PC-9 (cell line): ENCODE results near the gene MORF4L2. TPM values are rescaled to one million over a fixed set of nuclear protein-coding genes. Genes with fewer than 3 reads are reported as not detected.
"Not testable (repeated sequence)": the region's sequence is repeated elsewhere in the genome, so short reads cannot be mapped to it uniquely, and the experiment has no call there.

Experiments used
- BruUV-seq: library from RNA; stranded (reverse); fragments of 400-500 nt; replicated peaks from 2 replicates; lab custom pipeline; 2021; lab: Mats Ljungman, UMichigan
- CTCF ChIA-PET: fragments of 300-600 bp; sonication (Branson Sonifier 250); formaldehyde crosslinking; loops from one replicate; lab custom pipeline; 2022; ENCODE audit warnings: antibody characterized with exemption; lab: Charles Lee
- POLR2A ChIA-PET: fragments of 300-600 bp; sonication (Branson Sonifier 250); formaldehyde crosslinking; loops from one replicate; lab custom pipeline; 2022; ENCODE audit warnings: antibody characterized with exemption; ENCODE audit not compliant: unreplicated experiment; lab: Charles Lee
- DNase-seq, 2 experiments: peaks; one replicate each; pipeline versions ENCODE4 v3.0.0 to v3.0.0-alpha.2; 2015 to 2022; ENCODE audit warnings: mixed read lengths in 1 of 2
- H2AFZ ChIP-seq: fragments of 200-600 bp; sonication (generic); 2 replicates; pipeline ENCODE4 v1.8.1; 2017; ENCODE audit warnings: antibody characterized with exemption
- H3F3A ChIP-seq: fragments of 200-600 bp; sonication (generic); 2 replicates; pipeline ENCODE4 v1.8.1; 2017; ENCODE audit warnings: antibody characterized with exemption, mild to moderate bottlenecking, low read depth; ENCODE audit not compliant: insufficient read depth
- H3K27ac ChIP-seq: fragments of 200-600 bp; sonication (generic); 2 replicates; pipeline ENCODE4 v1.6.1; 2016; ENCODE audit warnings: mixed run types
- H3K27me3 ChIP-seq: fragments of 200-600 bp; sonication (generic); 2 replicates; pipeline ENCODE4 v1.6.1; 2016; ENCODE audit warnings: low read depth, mixed run types; ENCODE audit not compliant: insufficient read depth
- H3K36me3 ChIP-seq: fragments of 200-600 bp; sonication (generic); 2 replicates; pipeline ENCODE4 v1.6.1; 2016; ENCODE audit warnings: low read depth, mixed run types
- H3K4me1 ChIP-seq: fragments of 200-600 bp; sonication (generic); replicated peaks from 2 replicates; pipeline ENCODE4 v1.6.1; 2016; ENCODE audit warnings: mixed run types; ENCODE audit not compliant: insufficient read depth
- H3K4me2 ChIP-seq: fragments of 200-600 bp; sonication (generic); 2 replicates; pipeline ENCODE4 v1.6.1; 2017; ENCODE audit warnings: mixed run types
- H3K4me3 ChIP-seq: fragments of 200-600 bp; sonication (generic); 2 replicates; pipeline ENCODE4 v1.6.1; 2016; ENCODE audit warnings: mixed run types
- H3K79me2 ChIP-seq: fragments of 200-600 bp; sonication (generic); 2 replicates; pipeline ENCODE4 v1.6.1; 2017; ENCODE audit warnings: low read depth, mixed run types
- H3K9me2 ChIP-seq: fragments of 200-600 bp; sonication (generic); 2 replicates; pipeline ENCODE4 v1.8.1; 2017; ENCODE audit warnings: mild to moderate bottlenecking; ENCODE audit not compliant: insufficient read depth
- H3K9me3 ChIP-seq: fragments of 200-600 bp; sonication (generic); 2 replicates; pipeline ENCODE4 v1.8.1; 2016; ENCODE audit warnings: low read depth; ENCODE audit not compliant: insufficient read depth
- H4K20me1 ChIP-seq: fragments of 200-600 bp; sonication (generic); 2 replicates; pipeline ENCODE4 v1.8.1; 2017; ENCODE audit not compliant: insufficient read depth
- CTCF ChIP-seq: fragments of 200-600 bp; sonication (generic); conservative IDR thresholded peaks from 2 replicates; pipeline ENCODE4 v1.6.1; 2017; ENCODE audit warnings: mixed run types, antibody characterized with exemption, mild to moderate bottlenecking, moderate library complexity
- EZH2 ChIP-seq: fragments of 200-600 bp; sonication (generic); IDR thresholded peaks from 2 replicates; pipeline ENCODE4 v1.8.0; 2017; ENCODE audit warnings: antibody characterized with exemption, low read depth
- intact Hi-C: fragments of 100-400 bp; cut with micrococcal nuclease; formaldehyde crosslinking; loops from one replicate; pipeline ENCODE4 v1.10.0; 2022; ENCODE audit not compliant: unreplicated experiment
- total RNA-seq: library from RNA; stranded (reverse); gene quantifications from 2 replicates; pipeline ENCODE4 v1.2.3, GENCODE V29; 2021

The MORF4L2 gene
- total RNA-seq, 1 experiment from 2014 or later, result 385 TPM

DNA sequence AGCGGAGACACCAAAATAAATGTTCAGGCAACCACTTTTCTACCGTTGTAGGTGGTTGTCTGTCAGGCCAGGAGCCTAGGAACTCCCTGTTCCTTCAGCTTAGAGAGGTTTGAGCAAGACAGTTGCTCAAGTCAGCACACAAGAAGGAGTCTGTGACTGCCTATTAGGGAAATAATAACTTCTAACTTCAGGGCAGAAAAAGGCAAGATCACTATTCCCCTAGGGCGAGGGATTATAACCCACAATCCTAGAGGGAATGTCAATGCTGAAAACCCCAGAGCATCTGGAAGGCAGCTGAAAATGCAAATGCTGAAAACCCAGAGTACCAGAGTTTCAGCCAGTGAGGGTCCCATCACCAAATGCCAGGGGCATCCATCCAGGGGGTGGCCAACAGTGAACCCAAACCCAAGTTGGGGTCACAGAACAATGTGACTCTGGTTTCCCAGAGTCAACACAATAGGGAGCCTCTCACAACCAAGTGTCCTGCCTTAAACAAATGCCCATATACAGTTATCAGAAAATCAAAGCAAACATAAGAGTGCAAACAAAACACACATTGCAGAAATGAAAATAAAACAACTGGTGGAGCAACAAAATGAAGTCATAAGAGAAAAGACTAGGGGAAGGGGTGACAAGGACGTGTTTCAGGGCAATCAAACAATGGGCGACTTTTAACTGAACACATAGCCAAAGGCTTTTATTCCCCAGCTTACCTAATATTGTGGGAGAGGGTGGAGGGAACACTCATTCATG lies 27.6 kb downstream of the MORF4L2 start:
- Histone ChIP-seq H3K4me2 (peak overlapping the region; percentile 70), H3F3A (peaks cover 43% of the 10 kb centered on the region), H3K9me3 (no peaks in the 10 kb centered on the region), H3K36me3 (no peaks in the 10 kb centered on the region), H3K4me3 (peak overlapping the region; percentile 21; the same call in 1 of the 2 replicates), H3K27me3 (no peaks in the 10 kb centered on the region), H3K27ac (peak overlapping the region; percentile 94), H3K9me2 (no peaks in the 10 kb centered on the region; the same call in 1 of the 2 replicates), H3K79me2 (no peaks in the 10 kb centered on the region), H4K20me1 (no peaks in the 10 kb centered on the region), H3K4me1 (peaks cover 53% of the 10 kb centered on the region), H2AFZ (0 out of 2 replicates have a peak overlapping the region, but pooled peaks have one; percentile 58)
- DNase-seq, result peak in 1 of 2 experiments; percentile 82
- POLR2A ChIA-PET, result no interaction called here
- CTCF ChIA-PET, result no interaction called here
- BruUV-seq, result no TSS peak
- intact Hi-C loops, result loop anchor here (5.0 kb wide), 1 partner anchor 42 kb away; no protein-coding TSS in a partner anchor
- TF ChIP-seq CTCF (no peak), EZH2 (no peak)

DNA sequence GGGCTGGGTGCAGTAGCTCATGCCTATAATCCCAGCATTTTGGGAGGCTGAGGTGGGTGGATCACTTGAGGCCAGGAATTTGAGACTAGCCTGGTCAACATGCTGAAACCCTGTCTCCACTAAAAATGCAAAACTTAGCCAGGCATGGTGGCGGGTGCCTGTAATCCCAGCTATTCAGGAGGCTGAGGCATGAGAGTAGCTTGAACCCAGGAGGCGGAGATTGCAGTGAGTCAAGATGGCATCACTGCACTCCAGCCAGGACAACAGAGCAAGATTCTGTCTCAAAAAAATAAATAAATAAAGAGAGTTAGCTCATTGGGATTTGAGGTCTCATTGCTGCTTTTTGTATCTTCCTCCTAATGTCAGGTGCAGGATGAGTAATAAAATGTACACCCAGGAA lies 29.4 kb downstream of the MORF4L2 start:
- intact Hi-C loops, result loop anchor here (2.0 to 5.0 kb wide), 2 partner anchors 30 to 40 kb away; partner anchors contain the start of gene MORF4L2
- H3K36me3 ChIP-seq, BruUV-seq, CTCF ChIA-PET, H3K79me2 ChIP-seq, H4K20me1 ChIP-seq, H3K9me3 ChIP-seq, H2AFZ ChIP-seq, H3K27me3 ChIP-seq, H3K9me2 ChIP-seq, H3K4me3 ChIP-seq: not testable (repeated sequence)
- Histone ChIP-seq H3F3A (peaks cover 43% of the 10 kb centered on the region), H3K27ac (peak overlapping the region; percentile 94), H3K4me1 (peaks cover 53% of the 10 kb centered on the region), H3K4me2 (peak overlapping the region; percentile 70)
- DNase-seq, result peak; percentile 34 to 62
- POLR2A ChIA-PET, result interaction anchor here (0.5 kb wide), 2 partner anchors 22 to 27 kb away, joined by 3 to 4 read pairs; no protein-coding TSS in a partner anchor

DNA sequence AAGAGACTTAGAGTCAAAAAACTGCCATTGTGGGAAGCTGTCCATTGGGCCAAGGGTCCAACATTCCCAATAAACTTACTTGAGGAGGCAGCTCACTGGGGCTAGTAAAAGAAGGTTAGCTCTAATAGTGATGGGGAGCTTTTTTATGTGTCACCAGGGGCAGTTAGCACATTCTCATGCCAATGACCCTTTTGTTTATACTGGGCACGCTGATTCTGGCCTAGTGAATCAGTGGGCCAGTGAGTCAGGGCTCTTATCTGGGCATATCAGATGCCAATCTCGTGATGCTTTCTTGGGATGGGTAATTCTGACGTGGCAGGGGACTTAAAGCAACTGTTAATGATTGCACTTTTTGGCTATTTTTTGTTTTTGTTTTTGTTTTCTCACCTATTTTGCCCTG lies 29.9 kb downstream of the MORF4L2 start:
- POLR2A ChIA-PET, result interaction anchor here (0.5 to 0.7 kb wide), 4 partner anchors 21 to 345 kb away, joined by 3 to 7 read pairs (median 4); no protein-coding TSS in a partner anchor
- Histone ChIP-seq H3K4me1 (peaks cover 53% of the 10 kb centered on the region), H3K36me3 (no peaks in the 10 kb centered on the region), H2AFZ (no peak overlapping the region), H3K79me2 (no peaks in the 10 kb centered on the region), H3K9me2 (no peaks in the 10 kb centered on the region; the same call in 1 of the 2 replicates), H3K9me3 (no peaks in the 10 kb centered on the region), H3K4me3 (no peak overlapping the region), H3K4me2 (peak overlapping the region; percentile 70), H3K27me3 (no peaks in the 10 kb centered on the region), H3F3A (peaks cover 43% of the 10 kb centered on the region), H3K27ac (peak overlapping the region; percentile 94), H4K20me1 (no peaks in the 10 kb centered on the region)
- no TSS peak for BruUV-seq
- CTCF ChIA-PET, result no interaction called here
- TF ChIP-seq EZH2 (no peak), CTCF (no peak)
- DNase-seq, result peak; percentile 62 to 93
- intact Hi-C loops, result loop anchor here (2.0 to 5.0 kb wide), 2 partner anchors 30 to 39 kb away; partner anchors contain the start of gene MORF4L2

DNA sequence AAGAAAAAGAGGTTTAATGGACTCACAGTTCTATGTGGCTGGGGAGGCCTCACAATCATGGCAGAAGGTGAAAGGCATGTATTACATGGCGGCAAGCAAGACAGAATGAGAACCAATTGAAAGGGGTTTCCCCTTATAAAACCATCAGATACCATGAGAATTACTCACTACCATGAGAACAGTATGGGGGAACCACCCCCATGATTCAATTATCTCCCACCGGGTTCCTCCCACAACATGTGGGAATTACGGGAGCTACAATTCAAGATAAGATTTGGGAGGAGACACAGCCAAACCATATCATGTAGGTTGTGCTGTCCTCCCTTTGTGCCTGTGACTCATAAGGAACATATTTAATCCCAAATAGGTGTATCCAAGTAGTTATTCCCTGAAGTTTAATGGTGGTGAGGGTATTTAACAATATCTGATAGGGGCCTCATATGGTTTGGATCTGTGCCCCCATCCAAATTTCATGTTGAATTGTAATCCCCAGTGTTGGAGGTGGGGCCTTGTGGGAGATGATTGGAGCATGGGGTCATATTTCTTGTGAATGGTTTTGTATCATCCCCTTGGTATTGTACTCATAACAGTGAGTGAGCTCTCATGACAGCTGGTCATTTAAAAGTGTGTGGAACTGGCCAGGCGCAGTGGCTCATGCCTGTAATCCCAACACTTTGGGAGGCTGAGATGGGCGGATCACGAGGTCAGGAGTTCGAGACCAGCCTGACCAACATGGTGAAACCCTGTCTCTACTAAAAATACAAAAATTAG lies 31.1 kb downstream of the MORF4L2 start:
- H3K4me3 ChIP-seq, CTCF ChIA-PET, BruUV-seq, POLR2A ChIA-PET, H3K9me2 ChIP-seq, H3K9me3 ChIP-seq, H2AFZ ChIP-seq, DNase-seq, H3K27me3 ChIP-seq, H3K36me3 ChIP-seq, H4K20me1 ChIP-seq, H3K79me2 ChIP-seq: not testable (repeated sequence)
- Histone ChIP-seq H3K27ac (peak overlapping the region; percentile 94), H3F3A (peaks cover 43% of the 10 kb centered on the region), H3K4me1 (peaks cover 53% of the 10 kb centered on the region), H3K4me2 (peak overlapping the region; percentile 34)
- intact Hi-C loops, result loop anchor here (5.0 kb wide), 1 partner anchor 38 kb away; no protein-coding TSS in a partner anchor
